ENCODE measurements around the gene AMER2.

DNA sequence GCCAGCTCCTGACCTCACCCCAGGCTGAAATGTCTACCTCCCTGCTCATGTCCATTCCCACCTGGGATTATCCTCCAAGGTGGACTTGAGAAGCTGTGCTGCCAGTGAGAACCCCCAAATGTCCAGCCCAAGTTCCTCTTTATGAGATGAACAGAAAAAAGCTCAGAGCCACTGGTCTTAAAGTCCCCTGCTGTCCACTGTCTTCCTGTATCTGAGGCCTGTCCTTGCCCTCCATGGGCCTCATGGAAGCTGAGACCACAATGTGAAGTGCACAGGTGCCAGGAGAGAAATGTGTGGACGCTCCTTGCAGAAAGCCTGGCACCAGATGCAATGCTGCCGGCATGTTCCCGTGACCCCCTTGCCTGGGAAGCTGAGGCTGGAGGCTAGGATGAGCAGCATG lies 3.3 kb upstream of the AMER2 start:
- TF ChIP-seq, protein P1, sequence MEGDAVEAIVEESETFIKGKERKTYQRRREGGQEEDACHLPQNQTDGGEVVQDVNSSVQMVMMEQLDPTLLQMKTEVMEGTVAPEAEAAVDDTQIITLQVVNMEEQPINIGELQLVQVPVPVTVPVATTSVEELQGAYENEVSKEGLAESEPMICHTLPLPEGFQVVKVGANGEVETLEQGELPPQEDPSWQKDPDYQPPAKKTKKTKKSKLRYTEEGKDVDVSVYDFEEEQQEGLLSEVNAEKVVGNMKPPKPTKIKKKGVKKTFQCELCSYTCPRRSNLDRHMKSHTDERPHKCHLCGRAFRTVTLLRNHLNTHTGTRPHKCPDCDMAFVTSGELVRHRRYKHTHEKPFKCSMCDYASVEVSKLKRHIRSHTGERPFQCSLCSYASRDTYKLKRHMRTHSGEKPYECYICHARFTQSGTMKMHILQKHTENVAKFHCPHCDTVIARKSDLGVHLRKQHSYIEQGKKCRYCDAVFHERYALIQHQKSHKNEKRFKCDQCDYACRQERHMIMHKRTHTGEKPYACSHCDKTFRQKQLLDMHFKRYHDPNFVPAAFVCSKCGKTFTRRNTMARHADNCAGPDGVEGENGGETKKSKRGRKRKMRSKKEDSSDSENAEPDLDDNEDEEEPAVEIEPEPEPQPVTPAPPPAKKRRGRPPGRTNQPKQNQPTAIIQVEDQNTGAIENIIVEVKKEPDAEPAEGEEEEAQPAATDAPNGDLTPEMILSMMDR (IDR thresholded peaks at IDR 0.05; ENCODE audit: poor library complexity, severe bottlenecking), result no peak
- TF ChIP-seq EP300 (conservative IDR thresholded peaks at IDR 0.05; ENCODE audit: poor library complexity, severe bottlenecking) (no peak), MXI1 (conservative IDR thresholded peaks at IDR 0.05; ENCODE audit: poor library complexity, severe bottlenecking) (no peak)

Measured in neural cell (in vitro differentiated cells).